IMR-90 (cell line): Measurements from ENCODE around the gene PTGES3L. TPM values are rescaled to one million over a fixed set of nuclear protein-coding genes. Genes with fewer than 3 reads are reported as not detected.

Source experiments
- ATAC-seq: fragments of 200-7000 bp; cut with Tn5 transposase; 2 replicates; pipeline ENCODE4 v1.9.1; 2020; ENCODE audit warnings: low read depth, mild to moderate bottlenecking, moderate library complexity
- BruUV-seq: library from RNA; stranded (reverse); fragments of 400-500 nt; replicated peaks from 2 replicates; lab custom pipeline; 2021; lab: Mats Ljungman, UMichigan
- CTCF ChIA-PET: fragments of 300-600 bp; formaldehyde crosslinking; extraction: SDS; loops from one replicate; lab custom pipeline; 2021; ENCODE audit warnings: antibody characterized with exemption; lab: Yijun Ruan, JAX
- POLR2A ChIA-PET: fragments of 300-600 bp; sonication (Branson Sonifier 250); formaldehyde crosslinking; loops from one replicate; lab custom pipeline; 2022; ENCODE audit warnings: antibody characterized with exemption; ENCODE audit not compliant: unreplicated experiment; lab: Charles Lee
- DNase-seq: peaks from one replicate; pipeline ENCODE4 v3.0.0; 2013
- H2AFZ ChIP-seq: replicated peaks from 2 replicates; pipeline ENCODE3; 2013; ENCODE audit warnings: low read length, mild to moderate bottlenecking; ENCODE audit not compliant: poor library complexity
- H2AK5ac ChIP-seq: 2 replicates; pipeline ENCODE4 v1.6.1; 2013; ENCODE audit warnings: low read depth, low read length, inconsistent platforms
- H2AK9ac ChIP-seq: replicated peaks from 2 replicates; pipeline ENCODE3; 2013; ENCODE audit warnings: mild to moderate bottlenecking, low read depth, low read length, moderate library complexity; ENCODE audit not compliant: poor library complexity
- H2BK120ac ChIP-seq: 2 replicates; pipeline ENCODE4 v1.6.1; 2013; ENCODE audit warnings: low read depth, low read length, inconsistent platforms
- H2BK15ac ChIP-seq: 3 replicates; pipeline ENCODE4 v1.6.1; 2013; ENCODE audit warnings: low read depth, low read length, inconsistent platforms
- H2BK20ac ChIP-seq: 2 replicates; pipeline ENCODE4 v1.6.1; 2013; ENCODE audit warnings: low read depth, mild to moderate bottlenecking, inconsistent platforms, low read length, moderate library complexity
- H2BK5ac ChIP-seq: 2 replicates; pipeline ENCODE4 v1.6.1; 2013; ENCODE audit warnings: mild to moderate bottlenecking, low read depth, low read length, inconsistent platforms; ENCODE audit not compliant: poor library complexity, severe bottlenecking
- H3K14ac ChIP-seq: replicated peaks from 2 replicates; pipeline ENCODE4 v1.6.1; 2013; ENCODE audit warnings: low read depth, low read length, inconsistent platforms
- H3K18ac ChIP-seq: 2 replicates; pipeline ENCODE4 v1.6.1; 2013; ENCODE audit warnings: low read depth, low read length, control low read depth
- H3K23ac ChIP-seq: 2 replicates; pipeline ENCODE4 v1.6.1; 2013; ENCODE audit warnings: low read depth, low read length, inconsistent platforms
- H3K27ac ChIP-seq: 2 replicates; pipeline ENCODE4 v1.5.1; 2013; ENCODE audit warnings: mild to moderate bottlenecking, control low read depth, low read length; ENCODE audit not compliant: insufficient read depth
- H3K27me3 ChIP-seq: 2 replicates; pipeline ENCODE4 v1.6.1; 2013; ENCODE audit warnings: low read length; ENCODE audit not compliant: control insufficient read depth, insufficient read depth
- H3K36me3 ChIP-seq: 2 replicates; pipeline ENCODE4 v1.6.1; 2013; ENCODE audit warnings: low read length, mixed read lengths; ENCODE audit not compliant: control insufficient read depth, insufficient read depth
- H3K4ac ChIP-seq: 2 replicates; pipeline ENCODE4 v1.6.1; 2013; ENCODE audit warnings: low read depth, low read length, inconsistent platforms
- H3K4me1 ChIP-seq: 2 replicates; pipeline ENCODE4 v1.6.1; 2013; ENCODE audit warnings: low read length, mixed read lengths; ENCODE audit not compliant: control insufficient read depth, insufficient read depth
- H3K4me2 ChIP-seq: 2 replicates; pipeline ENCODE4 v1.6.1; 2013; ENCODE audit warnings: low read depth, mild to moderate bottlenecking, control low read depth, low read length, moderate library complexity
- H3K4me3 ChIP-seq: 2 replicates; pipeline ENCODE4 v1.5.1; 2013; ENCODE audit warnings: low read depth, mild to moderate bottlenecking, control low read depth, low read length, moderate library complexity; ENCODE audit not compliant: insufficient read depth
- H3K56ac ChIP-seq: 2 replicates; pipeline ENCODE4 v1.6.1; 2013; ENCODE audit warnings: low read length, inconsistent platforms; ENCODE audit not compliant: insufficient read depth; ENCODE audit errors: extremely low read depth
- H3K79me1 ChIP-seq, 2 experiments: 2 replicates each; pipeline ENCODE4 v1.6.1; 2013; ENCODE audit warnings: low read length in 2 of 2, inconsistent platforms in 1 of 2, low read depth in 1 of 2
- H3K9ac ChIP-seq: 2 replicates; pipeline ENCODE4 v1.6.1; 2013; ENCODE audit warnings: low read depth, low read length, control low read depth
- H3K9me1 ChIP-seq: 2 replicates; pipeline ENCODE4 v1.6.1; 2013; ENCODE audit warnings: low read length, inconsistent platforms; ENCODE audit not compliant: insufficient read depth
- H3K9me3 ChIP-seq: 2 replicates; pipeline ENCODE4 v1.6.1; 2013; ENCODE audit warnings: low read length; ENCODE audit not compliant: control insufficient read depth, insufficient read depth
- H4K20me1 ChIP-seq: 2 replicates; pipeline ENCODE4 v1.6.1; 2013; ENCODE audit warnings: low read length, inconsistent platforms; ENCODE audit not compliant: insufficient read depth
- H4K5ac ChIP-seq: 2 replicates; pipeline ENCODE4 v1.6.1; 2013; ENCODE audit warnings: mild to moderate bottlenecking, low read depth, low read length, control low read depth
- H4K8ac ChIP-seq, 2 experiments: 2 replicates each; pipeline ENCODE4 v1.6.1; 2013; ENCODE audit warnings: low read depth in 2 of 2, low read length in 2 of 2, control low read depth in 1 of 2, inconsistent platforms in 1 of 2
- H4K91ac ChIP-seq: 2 replicates; pipeline ENCODE4 v1.6.1; 2013; ENCODE audit warnings: low read depth, low read length, inconsistent platforms; ENCODE audit not compliant: insufficient read depth
- BHLHE40 ChIP-seq: fragments of 150-350 bp; IDR thresholded peaks from 2 replicates; pipeline ENCODE4 v1.6.1; 2016; ENCODE audit warnings: mild to moderate bottlenecking, low read depth, low read length
- CEBPB ChIP-seq: IDR thresholded peaks from 2 replicates; pipeline ENCODE4 v1.6.1; 2012; ENCODE audit warnings: low read depth, low read length, improper control_type of control experiment
- ELK1 ChIP-seq: fragments of 150-350 bp; IDR thresholded peaks from 2 replicates; pipeline ENCODE4 v1.6.1; 2016; ENCODE audit warnings: low read depth, mild to moderate bottlenecking, low read length, moderate library complexity, borderline replicate concordance
- FOS ChIP-seq: fragments of 150-350 bp; IDR thresholded peaks from 2 replicates; pipeline ENCODE4 v1.6.1; 2016; ENCODE audit warnings: low read depth, low read length
- MAFK ChIP-seq: IDR thresholded peaks from 2 replicates; pipeline ENCODE4 v1.6.1; 2012; ENCODE audit warnings: low read depth, low read length, improper control_type of control experiment
- MAZ ChIP-seq: IDR thresholded peaks from 2 replicates; pipeline ENCODE4 v1.6.1; 2012; ENCODE audit warnings: low read depth, mild to moderate bottlenecking, low read length, improper control_type of control experiment, moderate library complexity, borderline replicate concordance
- USF2 ChIP-seq: fragments of 150-350 bp; IDR thresholded peaks from 2 replicates; pipeline ENCODE4 v1.6.1; 2017; ENCODE audit warnings: mild to moderate bottlenecking, antibody characterized with exemption, low read length, low read depth
- WGBS, 2 experiments: methylation state at CpG; one replicate each; pipeline versions ENCODE4 v1.1.5 to v1.1.7; 2013; ENCODE audit warnings: missing lambda C conversion rate in 2 of 2; ENCODE audit not compliant: insufficient read length in 1 of 2; ENCODE audit errors: extremely low coverage in 2 of 2; 5-methylcytosine and 5-hydroxymethylcytosine counted together
- dilution Hi-C: fragments of 300-500 bp; cut with HindIII; formaldehyde crosslinking; loops from one replicate; pipeline ENCODE4 v1.14.3; 2018; ENCODE audit warnings: low sequenced_read_pairs; ENCODE audit not compliant: unreplicated experiment
- in situ Hi-C: fragments of 300-500 bp; cut with MboI; formaldehyde crosslinking; loops from 3 replicates; pipeline ENCODE4 v1.14.3; 2019; ENCODE audit warnings: low sequenced_read_pairs, inconsistent platforms, mixed read lengths
- intact Hi-C: fragments of 100-400 bp; cut with micrococcal nuclease; formaldehyde crosslinking; loops from 2 replicates; pipeline ENCODE4 v1.10.0; 2022
- polyA plus RNA-seq, 3 experiments: library from polyadenylated mRNA; depleted of rRNA; stranded (reverse); fragments of >200 nt; gene quantifications; 2 replicates each; pipeline ENCODE4 v1.2.3, GENCODE V29; 2012; ENCODE audit warnings: low replicate concordance in 1 of 3
- total RNA-seq: library from RNA; depleted of rRNA; stranded (reverse); fragments of >200 nt; gene quantifications from 2 replicates; pipeline ENCODE4 v1.2.3, GENCODE V29; 2012

PTGES3L gene
- total and polyA plus RNA-seq, 2 of the 4 experiments (the other 2 are of a cell fraction), result 1.4 to 2.4 TPM

- H3K14ac ChIP-seq, result peak overlapping the region; percentile 96
- H3K4me3 ChIP-seq, result peak overlapping the region; percentile 96
- ChIA-PET CTCF (interaction anchor here (0.8 kb wide), 1 partner anchor 92 kb away, joined by 3 read pairs; no protein-coding TSS in a partner anchor), POLR2A (interaction anchor here (1.4 kb wide), 1 partner anchor 294 kb away, joined by 5 read pairs; no protein-coding TSS in a partner anchor)
- H3K27me3 ChIP-seq, result peaks cover 4% of the 10 kb centered on the region; the same call in 1 of the 2 replicates
- H3K9me1 ChIP-seq, result peaks cover 20% of the 10 kb centered on the region
- H4K8ac ChIP-seq, result peak overlapping the region; percentile 46 to 87
- H3K56ac ChIP-seq, result no peak overlapping the region; the same call in 1 of the 2 replicates
- peaks cover 28% of the 10 kb centered on the region; the same call in 1 of the 2 replicates for H4K20me1 ChIP-seq
- peak overlapping the region; percentile 30 for H3K18ac ChIP-seq
- TF ChIP-seq BHLHE40, result peak; percentile 67
- TF ChIP-seq MAZ, result peak; percentile 60; the same call in 1 of the 2 replicates
- no peak for TF ChIP-seq MAFK
- 0 out of 2 replicates have a peak, but pooled peaks have one; percentile 40 for TF ChIP-seq FOS
- no peak for TF ChIP-seq ELK1
- peak; percentile 41; the same call in 1 of the 2 replicates for TF ChIP-seq CEBPB
- peak; percentile 74 for TF ChIP-seq USF2
- peak overlapping the region; percentile 89 for H4K91ac ChIP-seq
- peak overlapping the region; percentile 78 for H3K27ac ChIP-seq
- intact Hi-C loops (no loop called here), in situ Hi-C loops (no loop called here), dilution Hi-C loops (no loop called here)
- peak overlapping the region; percentile 79 for H3K4me2 ChIP-seq
- peak overlapping the region; percentile 61; the same call in 1 of the 2 replicates for H4K5ac ChIP-seq
- H2BK5ac ChIP-seq, result peak overlapping the region; percentile 68
- no peaks in the 10 kb centered on the region for H3K9me3 ChIP-seq
- H2AK5ac ChIP-seq, result peak overlapping the region; percentile 89
- no TSS peak for BruUV-seq
- peak overlapping the region; percentile 76; the same call in 1 of the 3 replicates for H2BK15ac ChIP-seq
- peak; percentile 50 for DNase-seq
- WGBS, 2 experiments, result no CpG with 5 or more reads among the region's 40 CpGs
- H3K36me3 ChIP-seq, result peaks cover 24% of the 10 kb centered on the region
- peak overlapping the region; percentile 95 for H2AFZ ChIP-seq
- peak; percentile 15 for ATAC-seq
- peak overlapping the region; percentile 75 for H3K9ac ChIP-seq
- peak overlapping the region; percentile 67; the same call in 1 of the 2 replicates for H2BK120ac ChIP-seq
- no peak overlapping the region for H2BK20ac ChIP-seq
- H3K23ac ChIP-seq, result peak overlapping the region; percentile 58; the same call in 1 of the 2 replicates
- H3K4ac ChIP-seq, result peak overlapping the region; percentile 95
- H3K4me1 ChIP-seq, result peaks cover 12% of the 10 kb centered on the region
- H2AK9ac ChIP-seq, result peak overlapping the region; percentile 97
- H3K79me1 ChIP-seq, result peaks cover 15 to 49% of the 10 kb centered on the region in 2 experiments; a peak in 3 of 4 replicates
These were observed 41.2 kb upstream of the PTGES3L start for GRCh38 chr17:43020789-43021740.
